Tibial nerve (tissue), 4 donors: ENCODE results near the gene ASIP. TPM values are rescaled to one million over a fixed set of nuclear protein-coding genes. Genes with fewer than 3 reads are reported as not detected.

Experiments
- DNase-seq, 2 donors: peaks; one replicate each; pipeline ENCODE4 v3.0.0-alpha.2; 2019; ENCODE audit warnings: low spot score in 2 of 2
- H3K27ac ChIP-seq, 4 donors: fragments of 200-600 bp; sonication (generic) in 3 of 4; one replicate each; pipeline ENCODE4 v1.5.1; 2017 to 2019; ENCODE audit warnings: mild to moderate bottlenecking in 1 of 4
- H3K27me3 ChIP-seq, 2 donors: fragments of 200-600 bp; sonication (generic) in 1 of 2; one replicate each; pipeline versions ENCODE4 v1.5.1 to v1.6.0; 2017 to 2019
- H3K36me3 ChIP-seq, 3 donors: fragments of 200-600 bp; sonication (generic); one replicate each; pipeline ENCODE4 v1.5.1; 2018 to 2019
- H3K4me1 ChIP-seq, 4 donors: fragments of 200-600 bp; sonication (generic) in 3 of 4; one replicate each; pipeline ENCODE4 v1.5.1; 2017 to 2019
- H3K4me3 ChIP-seq, 4 donors: fragments of 200-600 bp; sonication (generic) in 3 of 4; one replicate each; pipeline ENCODE4 v1.5.1; 2017 to 2019; ENCODE audit warnings: mild to moderate bottlenecking in 1 of 4, moderate library complexity in 1 of 4
- H3K9me3 ChIP-seq, 4 donors: fragments of 200-600 bp; sonication (generic) in 3 of 4; one replicate each; pipeline ENCODE4 v1.5.1; 2017 to 2019
- EP300 ChIP-seq, 2 donors: sonication (generic); formaldehyde crosslinking; IDR thresholded peaks; one replicate each; pipeline ENCODE4 v1.6.1; 2017; ENCODE audit warnings: antibody characterized with exemption in 2 of 2, mild to moderate bottlenecking in 1 of 2
- POLR2A ChIP-seq, 2 donors: fragments of 450-650 bp; IDR thresholded peaks; one replicate each; pipeline ENCODE4 v1.6.1; 2017; ENCODE audit warnings: antibody characterized with exemption in 2 of 2, mild to moderate bottlenecking in 2 of 2, moderate library complexity in 2 of 2
- WGBS, 2 donors: methylation state at CpG; one replicate each; pipeline ENCODE4 v1.1.5; 2018; 5-methylcytosine and 5-hydroxymethylcytosine counted together
- total RNA-seq, 4 donors: library from RNA; depleted of rRNA; stranded (reverse); fragments of >200 nt; gene quantifications; one replicate each; pipeline ENCODE4 v1.1.0, GENCODE V29; 2016
- TF ChIP-seq, protein P1 (sequence below), 5 experiments: fragments of 200-600 bp in 3 of 5; fragments of 450-650 bp in 2 of 5; sonication (generic) in 3 of 5; IDR thresholded peaks; one replicate each; pipeline ENCODE4 v1.5.1; 2016 to 2019; ENCODE audit warnings: antibody characterized with exemption in 5 of 5, mild to moderate bottlenecking in 3 of 5, moderate library complexity in 2 of 5

ASIP gene
- total RNA-seq, 4 donors from 2014 or later = 1.4 to 10.5 (median 3.3) TPM; not detected in 1

DNA sequence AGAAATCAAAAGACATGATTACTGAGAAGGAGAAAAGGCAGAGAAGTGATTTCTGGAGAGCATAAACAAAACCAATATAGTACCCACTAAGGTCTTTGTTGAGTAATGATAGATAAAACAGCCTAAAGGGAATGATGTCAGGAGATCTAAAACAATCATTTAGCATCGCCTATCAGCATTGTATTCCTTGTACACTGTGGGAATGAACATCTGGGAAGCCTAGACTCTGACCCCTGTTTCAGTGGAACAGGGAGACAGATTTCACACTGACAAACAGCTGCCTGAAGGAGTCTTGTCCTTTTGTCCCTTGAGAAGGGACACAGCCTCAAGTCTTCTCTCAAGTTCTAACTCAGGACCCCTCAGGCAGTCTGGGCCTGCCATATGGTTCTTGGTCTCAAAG lies 1.7 kb downstream of the ASIP start:
- 66 to 71% methylated on average over 1 of the region's 1 CpG for WGBS, 2 donors

GRCh38 chr20:34243377-34243776 lies 2.2 kb downstream of the ASIP start:
- Histone ChIP-seq H3K4me1 (peaks cover 0 to 9% (median 0%) of the 10 kb centered on the region in 4 donors), H3K4me3 (no peak overlapping the region), H3K27me3 (no peaks in the 10 kb centered on the region), H3K9me3 (peaks cover 0 to 6% (median 1%) of the 10 kb centered on the region in 4 donors), H3K36me3 (no peaks in the 10 kb centered on the region), H3K27ac (no peak overlapping the region)
- TF ChIP-seq, protein P1, sequence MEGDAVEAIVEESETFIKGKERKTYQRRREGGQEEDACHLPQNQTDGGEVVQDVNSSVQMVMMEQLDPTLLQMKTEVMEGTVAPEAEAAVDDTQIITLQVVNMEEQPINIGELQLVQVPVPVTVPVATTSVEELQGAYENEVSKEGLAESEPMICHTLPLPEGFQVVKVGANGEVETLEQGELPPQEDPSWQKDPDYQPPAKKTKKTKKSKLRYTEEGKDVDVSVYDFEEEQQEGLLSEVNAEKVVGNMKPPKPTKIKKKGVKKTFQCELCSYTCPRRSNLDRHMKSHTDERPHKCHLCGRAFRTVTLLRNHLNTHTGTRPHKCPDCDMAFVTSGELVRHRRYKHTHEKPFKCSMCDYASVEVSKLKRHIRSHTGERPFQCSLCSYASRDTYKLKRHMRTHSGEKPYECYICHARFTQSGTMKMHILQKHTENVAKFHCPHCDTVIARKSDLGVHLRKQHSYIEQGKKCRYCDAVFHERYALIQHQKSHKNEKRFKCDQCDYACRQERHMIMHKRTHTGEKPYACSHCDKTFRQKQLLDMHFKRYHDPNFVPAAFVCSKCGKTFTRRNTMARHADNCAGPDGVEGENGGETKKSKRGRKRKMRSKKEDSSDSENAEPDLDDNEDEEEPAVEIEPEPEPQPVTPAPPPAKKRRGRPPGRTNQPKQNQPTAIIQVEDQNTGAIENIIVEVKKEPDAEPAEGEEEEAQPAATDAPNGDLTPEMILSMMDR (IDR thresholded peaks at IDR 0.05) = no peak
- TF ChIP-seq POLR2A (IDR thresholded peaks at IDR 0.05) = no peak
- TF ChIP-seq EP300 (IDR thresholded peaks at IDR 0.05) = no peak
- no peak for DNase-seq
- WGBS, 2 donors = 81 to 91% methylated on average over 3 of the region's 3 CpGs

More for the DNA sequence above, 1.7 kb downstream of the ASIP start:
- TF ChIP-seq, protein P1 (IDR thresholded peaks at IDR 0.05) = no peak
- TF ChIP-seq EP300 (IDR thresholded peaks at IDR 0.05) (no peak), POLR2A (IDR thresholded peaks at IDR 0.05) (no peak)
- peaks cover 0 to 9% (median 0%) of the 10 kb centered on the region in 4 donors for H3K4me1 ChIP-seq
- no peaks in the 10 kb centered on the region for H3K27me3 ChIP-seq
- H3K4me3 ChIP-seq = no peak overlapping the region
- H3K27ac ChIP-seq = no peak overlapping the region
- no peaks in the 10 kb centered on the region for H3K36me3 ChIP-seq
- peaks cover 0 to 11% (median 3%) of the 10 kb centered on the region in 4 donors for H3K9me3 ChIP-seq
- no peak for DNase-seq

- Histone ChIP-seq H3K4me1 (peaks cover 0 to under 1% (median 0%) of the 10 kb centered on the region in 4 donors), H3K4me3 (no peak overlapping the region), H3K9me3 (no peaks in the 10 kb centered on the region), H3K27me3 (no peaks in the 10 kb centered on the region), H3K36me3 (no peaks in the 10 kb centered on the region), H3K27ac (no peak overlapping the region)
- no peak for TF ChIP-seq EP300 (IDR thresholded peaks at IDR 0.05)
- TF ChIP-seq, protein P1 (IDR thresholded peaks at IDR 0.05) = no peak
- no peak for TF ChIP-seq POLR2A (IDR thresholded peaks at IDR 0.05)
- no peak for DNase-seq
- WGBS, 2 donors = 53 to 72% methylated on average over 2 of the region's 2 CpGs
These were observed 5.0 kb downstream of the ASIP start for GRCh38 chr20:34246126-34246626.

DNA sequence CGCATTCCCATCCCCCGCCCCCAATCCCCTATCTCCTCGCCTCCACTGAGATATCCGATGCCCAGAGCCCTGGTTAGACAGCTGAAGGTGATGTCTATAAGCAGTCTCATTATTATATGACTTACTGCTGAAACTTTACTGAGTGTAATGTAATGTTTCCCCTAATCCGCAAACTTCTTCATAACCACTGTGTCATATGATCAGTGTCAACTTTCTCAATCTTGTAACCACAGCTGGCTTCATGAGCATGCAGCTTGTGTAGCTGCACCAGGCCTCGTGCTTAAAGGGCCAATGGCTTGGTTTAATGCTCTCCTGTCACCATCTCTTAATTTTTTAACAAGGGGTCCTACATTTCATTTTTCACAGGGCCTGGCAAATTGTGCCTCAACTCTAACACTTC lies 8.1 kb downstream of the ASIP start:
- Histone ChIP-seq H3K4me3 (no peak overlapping the region), H3K9me3 (no peaks in the 10 kb centered on the region), H3K4me1 (no peaks in the 10 kb centered on the region), H3K27me3 (no peaks in the 10 kb centered on the region), H3K27ac (no peak overlapping the region), H3K36me3 (no peaks in the 10 kb centered on the region)
- 77 to 80% methylated on average over 6 of the region's 6 CpGs for WGBS, 2 donors
- DNase-seq = no peak
- no peak for TF ChIP-seq POLR2A (IDR thresholded peaks at IDR 0.05)
- TF ChIP-seq, protein P1 (IDR thresholded peaks at IDR 0.05) = no peak
- no peak for TF ChIP-seq EP300 (IDR thresholded peaks at IDR 0.05)

DNA sequence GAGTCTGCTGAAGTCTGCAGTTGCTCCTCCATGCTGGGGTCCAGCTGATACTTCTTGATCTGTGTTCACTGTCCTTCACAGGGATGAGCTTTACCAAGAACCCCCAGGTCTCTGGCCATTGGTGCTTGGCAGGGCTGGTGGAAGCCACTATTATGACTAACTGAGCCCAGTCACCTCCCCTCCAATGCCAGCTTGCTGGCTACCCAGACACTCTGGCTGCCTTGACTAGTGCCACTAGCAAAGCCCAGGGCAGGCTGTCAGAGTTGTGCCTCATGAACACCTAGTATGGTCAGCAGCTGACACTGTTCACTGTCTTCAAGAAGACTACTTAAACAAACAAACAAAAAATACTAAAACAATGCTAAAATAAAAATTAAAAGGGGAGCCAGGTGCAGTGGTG lies 8.8 kb downstream of the ASIP start:
- Histone ChIP-seq H3K27me3 (no peaks in the 10 kb centered on the region), H3K4me1 (no peaks in the 10 kb centered on the region), H3K36me3 (no peaks in the 10 kb centered on the region), H3K9me3 (no peaks in the 10 kb centered on the region), H3K27ac (no peak overlapping the region), H3K4me3 (no peak overlapping the region)
- TF ChIP-seq, protein P1 (IDR thresholded peaks at IDR 0.05) = no peak
- TF ChIP-seq EP300 (IDR thresholded peaks at IDR 0.05) (no peak), POLR2A (IDR thresholded peaks at IDR 0.05) (no peak)
- no peak for DNase-seq
